Measurements from ENCODE around the gene GATAD2A.

The GATAD2A gene

GRCh38 chr19:19545707-19546106 is 140.2 kb downstream of the GATAD2A start:
- Histone ChIP-seq H3K23ac (ENCODE audit: low read length in 2 of 2) (no peak overlapping the region), H3K27me3 (ENCODE audit: control insufficient read depth in 1 of 2, insufficient read depth in 1 of 2, low read length in 2 of 2) (peaks cover 0 to 78% of the 10 kb centered on the region in 2 experiments), H3K4ac (ENCODE audit: low read depth in 1 of 2, low read length in 2 of 2) (no peak overlapping the region), H3K4me2 (ENCODE audit: low read length, poor library complexity, severe bottlenecking) (no peak overlapping the region), H3K18ac (ENCODE audit: low read depth in 1 of 2, low read length in 2 of 2) (no peak overlapping the region), H3K9me3 (ENCODE audit: control insufficient read depth, low read length) (no peaks in the 10 kb centered on the region), H4K8ac (ENCODE audit: low read length) (no peak overlapping the region), H3K9ac (ENCODE audit: low read length) (no peak overlapping the region), H4K91ac (ENCODE audit: low read length) (no peak overlapping the region), H2AFZ (ENCODE audit: low read depth, low read length) (no peak overlapping the region), H2BK12ac (ENCODE audit: low read length in 2 of 2) (no peak overlapping the region), H2AK5ac (ENCODE audit: low read length, severe bottlenecking) (no peak overlapping the region), H3K79me1 (replicated peaks; ENCODE audit: low read length, poor library complexity, severe bottlenecking) (no peaks in the 10 kb centered on the region), H3K4me3 (ENCODE audit: insufficient read depth in 1 of 2, low read depth in 1 of 2, low read length in 2 of 2) (no peak overlapping the region), H3K27ac (ENCODE audit: low read length, poor library complexity, severe bottlenecking) (no peak overlapping the region), H2BK15ac (ENCODE audit: low read depth, poor library complexity, severe bottlenecking) (no peak overlapping the region), H3K4me1 (ENCODE audit: control insufficient read depth, insufficient read depth, low read depth, low read length) (peaks cover 18% of the 10 kb centered on the region), H2BK5ac (ENCODE audit: low read depth, low read length, poor library complexity, severe bottlenecking) (no peak overlapping the region), H2BK120ac (ENCODE audit: low read depth, low read length) (no peak overlapping the region), H3K36me3 (ENCODE audit: control insufficient read depth in 1 of 2, insufficient read depth in 2 of 2, low read depth in 1 of 2, low read length in 2 of 2) (peaks cover 0 to 8% of the 10 kb centered on the region in 2 experiments), H3K14ac (ENCODE audit: low read length in 2 of 2) (no peak overlapping the region)
- DNase-seq, result no peak
- WGBS, result 95% methylated on average over 23 of the region's 23 CpGs

GRCh38 chr19:19546751-19547162 is 141.3 kb downstream of the GATAD2A start:
- 86% methylated on average over 19 of the region's 19 CpGs for WGBS
- H3K4me2 ChIP-seq (ENCODE audit: low read length, poor library complexity, severe bottlenecking), result no peak overlapping the region

GRCh38 chr19:19547674-19548336 is 142.3 kb downstream of the GATAD2A start:
- peaks cover 0 to 65% of the 10 kb centered on the region in 2 experiments for H3K27me3 ChIP-seq (ENCODE audit: control insufficient read depth in 1 of 2, insufficient read depth in 1 of 2, low read length in 2 of 2)
- H2BK12ac ChIP-seq (ENCODE audit: low read length in 2 of 2), result no peak overlapping the region
- H3K14ac ChIP-seq (ENCODE audit: low read length in 2 of 2), result no peak overlapping the region
- H3K36me3 ChIP-seq (ENCODE audit: control insufficient read depth in 1 of 2, insufficient read depth in 2 of 2, low read depth in 1 of 2, low read length in 2 of 2), result peaks cover 0 to 8% of the 10 kb centered on the region in 2 experiments
- no peak overlapping the region for H3K23ac ChIP-seq (ENCODE audit: low read length in 2 of 2)
- H3K4me2 ChIP-seq (ENCODE audit: low read length, poor library complexity, severe bottlenecking), result no peak overlapping the region
- no peak overlapping the region for H3K18ac ChIP-seq (ENCODE audit: low read depth in 1 of 2, low read length in 2 of 2)
- peaks cover 19% of the 10 kb centered on the region for H3K4me1 ChIP-seq (ENCODE audit: control insufficient read depth, insufficient read depth, low read depth, low read length)
- no peak overlapping the region for H2BK15ac ChIP-seq (ENCODE audit: low read depth, poor library complexity, severe bottlenecking)
- H2AFZ ChIP-seq (ENCODE audit: low read depth, low read length), result no peak overlapping the region
- H3K79me1 ChIP-seq (replicated peaks; ENCODE audit: low read length, poor library complexity, severe bottlenecking), result no peaks in the 10 kb centered on the region
- no peak overlapping the region for H3K9ac ChIP-seq (ENCODE audit: low read length)
- H2BK5ac ChIP-seq (ENCODE audit: low read depth, low read length, poor library complexity, severe bottlenecking), result no peak overlapping the region
- H2AK5ac ChIP-seq (ENCODE audit: low read length, severe bottlenecking), result no peak overlapping the region
- H4K91ac ChIP-seq (ENCODE audit: low read length), result no peak overlapping the region
- H2BK120ac ChIP-seq (ENCODE audit: low read depth, low read length), result no peak overlapping the region
- no peak for DNase-seq
- no peaks in the 10 kb centered on the region for H3K9me3 ChIP-seq (ENCODE audit: control insufficient read depth, low read length)
- WGBS, result 77% methylated on average over 13 of the region's 15 CpGs
- H3K4me3 ChIP-seq (ENCODE audit: insufficient read depth in 1 of 2, low read depth in 1 of 2, low read length in 2 of 2), result no peak overlapping the region
- no peak overlapping the region for H3K4ac ChIP-seq (ENCODE audit: low read depth in 1 of 2, low read length in 2 of 2)
- H4K8ac ChIP-seq (ENCODE audit: low read length), result no peak overlapping the region
- H3K27ac ChIP-seq (ENCODE audit: low read length, poor library complexity, severe bottlenecking), result no peak overlapping the region

More at GRCh38 chr19:19546751-19547162, 141.3 kb downstream of the GATAD2A start:
- H3K27ac ChIP-seq (ENCODE audit: low read length, poor library complexity, severe bottlenecking), result no peak overlapping the region
- H4K8ac ChIP-seq (ENCODE audit: low read length), result no peak overlapping the region
- H4K91ac ChIP-seq (ENCODE audit: low read length), result no peak overlapping the region
- no peak overlapping the region for H3K23ac ChIP-seq (ENCODE audit: low read length in 2 of 2)
- H3K18ac ChIP-seq (ENCODE audit: low read depth in 1 of 2, low read length in 2 of 2), result no peak overlapping the region
- no peaks in the 10 kb centered on the region for H3K79me1 ChIP-seq (replicated peaks; ENCODE audit: low read length, poor library complexity, severe bottlenecking)
- DNase-seq, result no peak
- peaks cover 0 to 76% of the 10 kb centered on the region in 2 experiments for H3K27me3 ChIP-seq (ENCODE audit: control insufficient read depth in 1 of 2, insufficient read depth in 1 of 2, low read length in 2 of 2)
- no peak overlapping the region for H2BK120ac ChIP-seq (ENCODE audit: low read depth, low read length)
- no peak overlapping the region for H2BK5ac ChIP-seq (ENCODE audit: low read depth, low read length, poor library complexity, severe bottlenecking)
- no peak overlapping the region for H2BK12ac ChIP-seq (ENCODE audit: low read length in 2 of 2)
- H3K9ac ChIP-seq (ENCODE audit: low read length), result no peak overlapping the region
- peaks cover 15% of the 10 kb centered on the region for H3K4me1 ChIP-seq (ENCODE audit: control insufficient read depth, insufficient read depth, low read depth, low read length)
- H3K14ac ChIP-seq (ENCODE audit: low read length in 2 of 2), result no peak overlapping the region
- no peak overlapping the region for H2AK5ac ChIP-seq (ENCODE audit: low read length, severe bottlenecking)
- H2BK15ac ChIP-seq (ENCODE audit: low read depth, poor library complexity, severe bottlenecking), result no peak overlapping the region
- no peak overlapping the region for H2AFZ ChIP-seq (ENCODE audit: low read depth, low read length)
- no peak overlapping the region for H3K4ac ChIP-seq (ENCODE audit: low read depth in 1 of 2, low read length in 2 of 2)
- H3K36me3 ChIP-seq (ENCODE audit: control insufficient read depth in 1 of 2, insufficient read depth in 2 of 2, low read depth in 1 of 2, low read length in 2 of 2), result peaks cover 0 to 8% of the 10 kb centered on the region in 2 experiments
- no peaks in the 10 kb centered on the region for H3K9me3 ChIP-seq (ENCODE audit: control insufficient read depth, low read length)
- H3K4me3 ChIP-seq (ENCODE audit: insufficient read depth in 1 of 2, low read depth in 1 of 2, low read length in 2 of 2), result no peak overlapping the region

DNA sequence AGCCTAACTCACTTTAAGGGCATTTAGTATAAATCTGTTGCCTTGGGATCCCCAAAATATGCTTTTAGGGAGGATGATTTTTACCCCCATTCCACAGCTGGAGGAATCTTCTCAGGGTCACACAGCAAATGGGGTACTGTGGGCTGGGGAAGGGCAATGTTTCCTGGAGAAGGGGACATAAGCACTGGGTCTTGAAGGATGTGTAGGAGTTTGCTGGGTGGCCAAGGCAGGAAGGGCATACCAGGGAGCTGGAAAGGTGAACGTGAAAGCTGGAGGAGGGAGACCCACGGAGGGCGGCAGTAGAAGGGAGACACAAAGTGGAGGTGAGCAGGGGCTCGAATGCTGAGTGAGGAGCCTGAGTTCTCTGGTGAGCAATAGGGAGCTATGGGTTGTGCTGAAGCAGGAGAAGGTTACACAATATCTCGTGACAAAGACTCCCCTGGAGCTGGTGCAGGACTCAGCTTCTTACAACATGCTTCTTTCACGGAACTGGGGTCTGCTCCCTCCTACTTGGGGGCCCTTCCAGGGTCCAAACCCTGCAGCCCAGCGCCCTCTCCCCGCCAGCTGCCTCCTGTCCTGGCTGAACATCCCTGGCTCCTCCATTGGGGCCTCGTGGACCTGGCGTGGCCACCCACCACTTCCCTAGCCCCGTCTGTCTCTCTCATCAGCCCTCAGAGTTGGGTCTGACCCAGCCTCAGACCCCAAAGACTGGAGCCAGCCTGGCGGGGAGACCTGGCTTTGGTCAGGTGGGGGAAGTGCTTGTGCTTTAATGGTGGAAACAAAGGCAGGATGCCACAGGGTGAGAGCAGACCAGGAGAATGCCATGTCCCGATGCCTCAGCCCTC is 143.7 kb downstream of the GATAD2A start:
- WGBS, result 77% methylated on average over 13 of the region's 13 CpGs
- Histone ChIP-seq H3K79me1 (replicated peaks; ENCODE audit: low read length, poor library complexity, severe bottlenecking) (no peaks in the 10 kb centered on the region), H3K4me2 (ENCODE audit: low read length, poor library complexity, severe bottlenecking) (no peak overlapping the region), H2BK15ac (ENCODE audit: low read depth, poor library complexity, severe bottlenecking) (no peak overlapping the region), H2BK12ac (ENCODE audit: low read length in 2 of 2) (no peak overlapping the region), H3K36me3 (ENCODE audit: control insufficient read depth in 1 of 2, insufficient read depth in 2 of 2, low read depth in 1 of 2, low read length in 2 of 2) (peaks cover 0 to 8% of the 10 kb centered on the region in 2 experiments), H3K27me3 (ENCODE audit: control insufficient read depth in 1 of 2, insufficient read depth in 1 of 2, low read length in 2 of 2) (peaks cover 0 to 53% of the 10 kb centered on the region in 2 experiments), H2BK120ac (ENCODE audit: low read depth, low read length) (no peak overlapping the region), H4K91ac (ENCODE audit: low read length) (no peak overlapping the region), H3K23ac (ENCODE audit: low read length in 2 of 2) (no peak overlapping the region), H4K8ac (ENCODE audit: low read length) (no peak overlapping the region), H2AFZ (ENCODE audit: low read depth, low read length) (no peak overlapping the region), H3K4ac (ENCODE audit: low read depth in 1 of 2, low read length in 2 of 2) (no peak overlapping the region), H2AK5ac (ENCODE audit: low read length, severe bottlenecking) (no peak overlapping the region), H3K18ac (ENCODE audit: low read depth in 1 of 2, low read length in 2 of 2) (no peak overlapping the region), H3K14ac (ENCODE audit: low read length in 2 of 2) (no peak overlapping the region), H3K4me1 (ENCODE audit: control insufficient read depth, insufficient read depth, low read depth, low read length) (peaks cover 19% of the 10 kb centered on the region), H3K9ac (ENCODE audit: low read length) (no peak overlapping the region), H3K9me3 (ENCODE audit: control insufficient read depth, low read length) (no peaks in the 10 kb centered on the region), H2BK5ac (ENCODE audit: low read depth, low read length, poor library complexity, severe bottlenecking) (no peak overlapping the region), H3K4me3 (ENCODE audit: insufficient read depth in 1 of 2, low read depth in 1 of 2, low read length in 2 of 2) (no peak overlapping the region), H3K27ac (ENCODE audit: low read length, poor library complexity, severe bottlenecking) (no peak overlapping the region)
- peak; percentile 27 for DNase-seq

Data from mesenchymal stem cell (in vitro differentiated cells and primary cell).